Mesendoderm (in vitro differentiated cells): ENCODE results near the gene LONP2.

Experiments used
- DNase-seq: peaks from one replicate; pipeline ENCODE4 v3.0.0; 2013
- H2AK5ac ChIP-seq: 2 replicates; pipeline ENCODE4 v1.6.1; 2013; ENCODE audit warnings: low read length, inconsistent platforms
- H2BK120ac ChIP-seq: 2 replicates; pipeline ENCODE4 v1.6.1; 2013; ENCODE audit warnings: low read depth, mild to moderate bottlenecking, low read length, moderate library complexity, mixed read lengths
- H2BK15ac ChIP-seq: replicated peaks from 2 replicates; pipeline ENCODE4 v1.6.1; 2013; ENCODE audit warnings: low read depth, mild to moderate bottlenecking, moderate library complexity
- H2BK5ac ChIP-seq: 2 replicates; pipeline ENCODE4 v1.6.1; 2013; ENCODE audit warnings: low read length, inconsistent platforms
- H3K18ac ChIP-seq: 2 replicates; pipeline ENCODE4 v1.6.1; 2013; ENCODE audit warnings: mild to moderate bottlenecking, low read length, mixed read lengths
- H3K23ac ChIP-seq: one replicate; pipeline ENCODE4 v1.6.1; 2013; ENCODE audit warnings: low read length
- H3K27ac ChIP-seq: 2 replicates; pipeline ENCODE4 v1.5.1; 2013; ENCODE audit warnings: low read depth, mild to moderate bottlenecking, inconsistent platforms, low read length, moderate library complexity
- H3K27me3 ChIP-seq: 2 replicates; pipeline ENCODE4 v1.6.1; 2013; ENCODE audit warnings: low read length, control low read depth, mild to moderate bottlenecking, inconsistent platforms; ENCODE audit not compliant: insufficient read depth, poor library complexity
- H3K36me3 ChIP-seq: 2 replicates; pipeline ENCODE4 v1.6.1; 2013; ENCODE audit warnings: low read length, inconsistent platforms; ENCODE audit not compliant: control insufficient read depth, insufficient read depth
- H3K4ac ChIP-seq: one replicate; pipeline ENCODE4 v1.6.1; 2013; ENCODE audit warnings: low read depth, mild to moderate bottlenecking, low read length, moderate library complexity
- H3K4me1 ChIP-seq: 2 replicates; pipeline ENCODE4 v1.6.1; 2013; ENCODE audit warnings: low read depth, low read length, inconsistent platforms; ENCODE audit not compliant: control insufficient read depth
- H3K4me2 ChIP-seq: 2 replicates; pipeline ENCODE4 v1.6.1; 2013; ENCODE audit warnings: low read length
- H3K4me3 ChIP-seq: 2 replicates; pipeline ENCODE4 v1.5.1; 2013; ENCODE audit warnings: mild to moderate bottlenecking, low read length
- H3K56ac ChIP-seq: one replicate; pipeline ENCODE4 v1.6.1; 2013; ENCODE audit warnings: low read length
- H3K79me1 ChIP-seq: 2 replicates; pipeline ENCODE4 v1.6.1; 2013; ENCODE audit warnings: low read length, inconsistent platforms
- H3K79me2 ChIP-seq: 2 replicates; pipeline ENCODE4 v1.6.1; 2013; ENCODE audit warnings: mild to moderate bottlenecking, low read length; ENCODE audit not compliant: control insufficient read depth, insufficient read depth
- H3K9ac ChIP-seq: 2 replicates; pipeline ENCODE4 v1.6.1; 2013; ENCODE audit warnings: low read length, inconsistent platforms
- H4K5ac ChIP-seq: one replicate; pipeline ENCODE4 v1.6.1; 2013; ENCODE audit warnings: low read length
- H4K8ac ChIP-seq: one replicate; pipeline ENCODE4 v1.6.1; 2013; ENCODE audit warnings: low read depth, mild to moderate bottlenecking, control low read depth, low read length, moderate library complexity
- WGBS: extraction: QIAGEN DNeasy Blood & Tissue Kit; methylation state at CpG from one replicate; pipeline ENCODE4 v1.1.7; 2013; ENCODE audit warnings: low lambda C conversion rate, missing lambda C conversion rate; ENCODE audit not compliant: insufficient coverage; ENCODE audit errors: extremely low coverage; 5-methylcytosine and 5-hydroxymethylcytosine counted together

The LONP2 gene

DNA sequence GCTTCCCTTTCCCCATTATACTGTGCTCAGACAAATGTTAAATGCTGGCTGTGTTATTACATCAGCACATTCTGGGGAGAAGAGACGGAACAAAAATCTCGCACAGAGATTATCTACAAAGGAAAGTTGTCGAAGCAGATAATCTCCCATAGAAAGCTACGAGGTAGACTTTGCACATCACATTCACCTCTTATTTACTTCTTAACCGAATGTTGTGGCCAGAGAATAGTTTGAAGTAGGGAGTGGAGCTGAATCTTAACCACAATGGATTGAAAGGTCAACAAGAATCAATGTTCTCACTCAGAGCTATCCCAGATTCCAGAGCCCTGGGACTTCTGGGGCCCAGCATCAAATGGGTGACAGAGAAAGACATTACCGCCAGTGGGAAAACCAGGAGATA lies 28.4 kb upstream of the LONP2 start:
- Histone ChIP-seq H2BK120ac (no peak overlapping the region), H3K18ac (no peak overlapping the region), H2AK5ac (no peak overlapping the region), H3K79me2 (no peaks in the 10 kb centered on the region), H3K4me2 (no peak overlapping the region), H3K36me3 (no peaks in the 10 kb centered on the region), H2BK15ac (no peak overlapping the region), H3K23ac (no peak overlapping the region), H3K9ac (no peak overlapping the region), H3K27me3 (no peaks in the 10 kb centered on the region), H3K27ac (no peak overlapping the region), H3K4me3 (no peak overlapping the region), H4K5ac (no peak overlapping the region), H3K4ac (no peak overlapping the region), H3K79me1 (no peaks in the 10 kb centered on the region), H2BK5ac (no peak overlapping the region), H3K56ac (no peak overlapping the region), H3K4me1 (no peaks in the 10 kb centered on the region), H4K8ac (no peak overlapping the region)
- no peak for DNase-seq
- no CpG with 5 or more reads among the region's 6 CpGs for WGBS

DNA sequence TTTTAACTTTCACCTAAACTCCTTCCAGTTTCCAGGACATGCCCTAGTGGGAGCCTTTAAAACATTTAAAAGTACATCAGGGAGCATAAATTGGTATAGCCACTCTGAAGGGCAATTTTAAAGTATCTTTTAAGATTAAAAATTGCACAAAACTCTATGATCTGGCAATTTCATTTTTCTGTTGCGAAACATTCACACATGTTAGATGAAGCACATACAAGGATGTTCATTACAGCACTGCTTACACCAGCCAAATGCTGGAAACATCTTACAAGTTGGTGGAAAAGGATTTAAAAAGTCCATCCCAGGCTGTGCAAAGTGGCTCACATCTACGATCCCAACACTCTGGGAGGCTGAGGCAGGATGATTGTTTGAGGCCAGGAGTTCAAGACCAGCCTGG lies 26.4 kb upstream of the LONP2 start:
- H2AK5ac ChIP-seq = no peak overlapping the region
- DNase-seq = no peak
- H3K27me3 ChIP-seq = no peaks in the 10 kb centered on the region
- no peak overlapping the region for H3K27ac ChIP-seq
- WGBS = no CpG with 5 or more reads among the region's 2 CpGs
- H3K23ac ChIP-seq = no peak overlapping the region
- no peak overlapping the region for H3K4me2 ChIP-seq
- no peak overlapping the region for H4K5ac ChIP-seq
- H3K56ac ChIP-seq = no peak overlapping the region
- H3K4me3 ChIP-seq = no peak overlapping the region
- no peak overlapping the region for H3K18ac ChIP-seq
- H2BK120ac ChIP-seq = no peak overlapping the region
- no peaks in the 10 kb centered on the region for H3K79me2 ChIP-seq
- H3K9ac ChIP-seq = no peak overlapping the region
- no peaks in the 10 kb centered on the region for H3K4me1 ChIP-seq
- H2BK5ac ChIP-seq = no peak overlapping the region
- no peaks in the 10 kb centered on the region for H3K79me1 ChIP-seq
- no peak overlapping the region for H4K8ac ChIP-seq
- H2BK15ac ChIP-seq = no peak overlapping the region
- no peaks in the 10 kb centered on the region for H3K36me3 ChIP-seq
- no peak overlapping the region for H3K4ac ChIP-seq

- no peak overlapping the region for H3K23ac ChIP-seq
- H3K4me1 ChIP-seq = no peaks in the 10 kb centered on the region
- no peak for DNase-seq
Observed at GRCh38 chr16:48218473-48218872, 25.6 kb upstream of the LONP2 start.

GRCh38 chr16:48220891-48221290 lies 23.2 kb upstream of the LONP2 start:
- no peak overlapping the region for H3K27ac ChIP-seq
- no peak overlapping the region for H3K18ac ChIP-seq
- H3K79me1 ChIP-seq = no peaks in the 10 kb centered on the region
- no peak overlapping the region for H3K23ac ChIP-seq
- H3K79me2 ChIP-seq = no peaks in the 10 kb centered on the region
- H3K4me2 ChIP-seq = no peak overlapping the region
- H2BK15ac ChIP-seq = no peak overlapping the region
- no CpG with 5 or more reads among the region's 3 CpGs for WGBS
- H2AK5ac ChIP-seq = no peak overlapping the region
- no peak overlapping the region for H3K56ac ChIP-seq
- no peak overlapping the region for H4K5ac ChIP-seq
- no peak overlapping the region for H2BK120ac ChIP-seq
- no peaks in the 10 kb centered on the region for H3K27me3 ChIP-seq
- no peak overlapping the region for H3K9ac ChIP-seq
- H3K4me1 ChIP-seq = no peaks in the 10 kb centered on the region
- H3K4ac ChIP-seq = no peak overlapping the region
- no peaks in the 10 kb centered on the region for H3K36me3 ChIP-seq
- DNase-seq = peak; percentile 10
- no peak overlapping the region for H2BK5ac ChIP-seq
- no peak overlapping the region for H4K8ac ChIP-seq
- no peak overlapping the region for H3K4me3 ChIP-seq

More at GRCh38 chr16:48218473-48218872, 25.6 kb upstream of the LONP2 start:
- H3K4ac ChIP-seq = no peak overlapping the region
- no peaks in the 10 kb centered on the region for H3K79me2 ChIP-seq
- H2AK5ac ChIP-seq = no peak overlapping the region
- H3K4me3 ChIP-seq = no peak overlapping the region
- H4K8ac ChIP-seq = no peak overlapping the region
- no peak overlapping the region for H3K56ac ChIP-seq
- no peak overlapping the region for H2BK15ac ChIP-seq
- no peak overlapping the region for H3K18ac ChIP-seq
- H2BK120ac ChIP-seq = no peak overlapping the region
- no CpG with 5 or more reads among the region's 3 CpGs for WGBS
- no peak overlapping the region for H3K4me2 ChIP-seq
- no peaks in the 10 kb centered on the region for H3K36me3 ChIP-seq
- H3K9ac ChIP-seq = no peak overlapping the region
- no peak overlapping the region for H4K5ac ChIP-seq
- no peak overlapping the region for H3K27ac ChIP-seq
- no peak overlapping the region for H2BK5ac ChIP-seq
- H3K27me3 ChIP-seq = no peaks in the 10 kb centered on the region
- no peaks in the 10 kb centered on the region for H3K79me1 ChIP-seq

DNA sequence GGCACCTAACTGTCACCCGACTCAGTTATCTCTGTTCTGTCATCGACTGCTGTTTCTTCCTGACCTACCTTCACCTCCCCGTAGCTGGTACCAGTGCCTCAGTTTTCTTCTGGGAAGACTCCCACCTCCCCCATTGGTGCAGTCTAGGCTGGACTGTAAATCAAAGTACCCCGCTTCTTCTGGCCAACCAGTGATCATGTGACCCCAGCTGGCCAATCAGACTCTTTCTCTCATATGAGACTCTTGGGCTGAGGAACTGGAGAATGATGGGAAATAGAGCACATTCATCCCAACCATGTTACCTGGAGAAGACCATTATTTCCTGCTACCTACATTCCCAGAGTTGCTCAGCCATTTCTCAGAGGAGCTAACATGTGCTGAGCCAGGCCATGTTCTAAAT lies 20.6 kb upstream of the LONP2 start:
- Histone ChIP-seq H3K4me3 (no peak overlapping the region), H4K5ac (no peak overlapping the region), H3K9ac (no peak overlapping the region), H3K27me3 (no peaks in the 10 kb centered on the region), H4K8ac (no peak overlapping the region), H3K36me3 (no peaks in the 10 kb centered on the region), H3K79me2 (no peaks in the 10 kb centered on the region), H2BK15ac (no peak overlapping the region), H3K56ac (no peak overlapping the region), H3K4me2 (no peak overlapping the region), H3K79me1 (no peaks in the 10 kb centered on the region), H3K4ac (no peak overlapping the region), H2BK120ac (no peak overlapping the region), H3K23ac (no peak overlapping the region), H3K18ac (no peak overlapping the region), H3K27ac (no peak overlapping the region), H3K4me1 (no peaks in the 10 kb centered on the region), H2BK5ac (no peak overlapping the region), H2AK5ac (no peak overlapping the region)
- DNase-seq = no peak
- WGBS = no CpG with 5 or more reads among the region's 4 CpGs

DNA sequence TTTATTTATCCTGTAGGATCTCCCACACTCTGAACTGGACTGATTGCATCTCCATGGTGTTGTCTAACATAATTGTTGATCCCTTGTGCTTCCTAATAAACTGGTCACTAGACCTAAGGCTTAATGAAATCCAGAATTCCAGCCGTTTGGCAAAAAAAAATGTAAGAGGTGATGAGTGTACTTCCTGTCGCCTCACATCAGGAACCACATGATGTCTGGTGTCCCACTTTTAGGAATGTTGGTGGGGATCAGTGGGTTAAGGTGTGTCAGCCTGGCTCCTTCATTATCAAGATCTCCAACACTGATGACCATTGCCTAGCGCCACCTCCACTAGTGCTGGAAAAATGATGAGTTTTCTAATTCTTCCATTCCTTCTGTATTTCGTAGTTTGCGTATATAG lies 18.6 kb upstream of the LONP2 start:
- no peaks in the 10 kb centered on the region for H3K36me3 ChIP-seq
- no peak overlapping the region for H2AK5ac ChIP-seq
- H2BK5ac ChIP-seq = no peak overlapping the region
- no peak overlapping the region for H2BK120ac ChIP-seq
- H3K56ac ChIP-seq = no peak overlapping the region
- DNase-seq = no peak
- H3K9ac ChIP-seq = no peak overlapping the region
- no peaks in the 10 kb centered on the region for H3K79me1 ChIP-seq
- no peak overlapping the region for H4K8ac ChIP-seq
- no peak overlapping the region for H3K18ac ChIP-seq
- no peaks in the 10 kb centered on the region for H3K4me1 ChIP-seq
- no peak overlapping the region for H3K4me3 ChIP-seq
- no peaks in the 10 kb centered on the region for H3K27me3 ChIP-seq
- no peak overlapping the region for H2BK15ac ChIP-seq
- H3K4ac ChIP-seq = no peak overlapping the region
- no peak overlapping the region for H3K27ac ChIP-seq
- no peaks in the 10 kb centered on the region for H3K79me2 ChIP-seq
- H3K23ac ChIP-seq = no peak overlapping the region
- no peak overlapping the region for H4K5ac ChIP-seq
- H3K4me2 ChIP-seq = no peak overlapping the region
- no CpG with 5 or more reads among the region's 5 CpGs for WGBS
